GM12878 (cell line): ENCODE results near the gene DLG2. TPM values are rescaled to one million over a fixed set of nuclear protein-coding genes. Genes with fewer than 3 reads are reported as not detected.

Experiments
- ATAC-seq: fragments of 200-7000 bp; cut with Tn5 transposase; 3 replicates; pipeline ENCODE4 v1.9.1; 2020; ENCODE audit warnings: mild to moderate bottlenecking, moderate library complexity
- BruUV-seq: library from RNA; stranded (reverse); fragments of 400-500 nt; replicated peaks from 2 replicates; lab custom pipeline; 2021; lab: Mats Ljungman, UMichigan
- CTCF ChIA-PET: fragments of 300-600 bp; sonication (Branson Sonifier 250); formaldehyde crosslinking; extraction: SDS; loops from one replicate; lab custom pipeline; 2021; ENCODE audit warnings: inconsistent platforms; lab: Yijun Ruan, JAX
- POLR2A ChIA-PET: fragments of 350-600 bp; formaldehyde crosslinking; extraction: SDS; loops from one replicate; lab custom pipeline; 2021; ENCODE audit warnings: inconsistent platforms; lab: Charles Lee
- RAD21 ChIA-PET: fragments of 300-600 bp; sonication (Branson Sonifier 250); formaldehyde crosslinking; loops from one replicate; lab custom pipeline; 2023; ENCODE audit warnings: antibody characterized with exemption; ENCODE audit not compliant: unreplicated experiment; lab: Charles Lee
- SMC1A ChIA-PET: fragments of 300-600 bp; sonication (Branson Sonifier 250); formaldehyde crosslinking; loops from one replicate; lab custom pipeline; 2023; ENCODE audit not compliant: unreplicated experiment, uncharacterized antibody; lab: Charles Lee
- DNase-seq: peaks from one replicate; pipeline ENCODE4 v3.0.0-alpha.2; 2011; ENCODE audit warnings: low read depth, low spot score
- FAIRE-seq: peaks from 3 replicates; lab custom pipeline; 2011; peaks lifted over from hg19 to GRCh38; lab: Jason Lieb, UNC
- H2AFZ ChIP-seq: 2 replicates; pipeline ENCODE4 v1.6.0; 2011; ENCODE audit warnings: low read depth, low read length, control low read depth; ENCODE audit not compliant: control insufficient read depth
- H3K27ac ChIP-seq: 2 replicates; pipeline ENCODE4 v1.5.1; 2011; ENCODE audit warnings: control low read depth; ENCODE audit not compliant: control insufficient read depth, insufficient read depth
- H3K27me3 ChIP-seq, 2 experiments: replicated peaks in 1 of 2; 2 replicates each; pipeline versions ENCODE4 v1.6.0 to v1.6.1; 2011; ENCODE audit warnings: low read length in 1 of 2; ENCODE audit not compliant: control insufficient read depth in 2 of 2, insufficient read depth in 2 of 2
- H3K36me3 ChIP-seq, 2 experiments: 2 replicates each; pipeline ENCODE4 v1.5.1; 2011; ENCODE audit warnings: low read length in 1 of 2; ENCODE audit not compliant: control insufficient read depth in 2 of 2, insufficient read depth in 2 of 2
- H3K4me1 ChIP-seq: 2 replicates; pipeline ENCODE4 v1.6.1; 2011; ENCODE audit warnings: mild to moderate bottlenecking, low read length, moderate library complexity, mixed read lengths; ENCODE audit not compliant: control insufficient read depth, insufficient read depth
- H3K4me2 ChIP-seq: 2 replicates; pipeline ENCODE4 v1.6.0; 2011; ENCODE audit warnings: control low read depth; ENCODE audit not compliant: control insufficient read depth, insufficient read depth
- H3K4me3 ChIP-seq: fragments of 200-600 bp; sonication (generic); 2 replicates; pipeline ENCODE4 v1.5.1; 2016
- H3K79me2 ChIP-seq: 2 replicates; pipeline ENCODE4 v1.6.0; 2011; ENCODE audit warnings: low read length; ENCODE audit not compliant: control insufficient read depth, insufficient read depth
- H3K9ac ChIP-seq: 2 replicates; pipeline ENCODE4 v1.8.0; 2011; ENCODE audit warnings: low read length, control low read depth, mixed read lengths; ENCODE audit not compliant: control insufficient read depth, insufficient read depth
- H3K9me3 ChIP-seq: replicated peaks from 3 replicates; pipeline ENCODE4 v1.5.1; 2011; ENCODE audit warnings: mild to moderate bottlenecking, low read length; ENCODE audit not compliant: control insufficient read depth, insufficient read depth
- H4K20me1 ChIP-seq: 2 replicates; pipeline ENCODE4 v1.6.0; 2011; ENCODE audit not compliant: control insufficient read depth, insufficient read depth
- ATF3 ChIP-seq: IDR thresholded peaks from 2 replicates; pipeline ENCODE4 v1.6.1; 2011; ENCODE audit warnings: low read depth, mild to moderate bottlenecking, low read length, moderate library complexity, borderline replicate concordance; ENCODE audit errors: extremely low read depth
- CTCF ChIP-seq, 3 experiments: IDR thresholded peaks in 2 of 3; conservative IDR thresholded peaks in 1 of 3; 2 replicates each; pipeline ENCODE4 v1.5.1; 2011; ENCODE audit warnings: low read depth in 3 of 3, low read length in 3 of 3, mild to moderate bottlenecking in 3 of 3, control low read depth in 2 of 3, moderate library complexity in 2 of 3, inconsistent platforms in 1 of 3, mixed read lengths in 1 of 3; ENCODE audit not compliant: control insufficient read depth in 2 of 3, insufficient read depth in 1 of 3; ENCODE audit errors: extremely low read depth in 1 of 3
- EGR1 ChIP-seq, 2 experiments: IDR thresholded peaks; 1 replicate in 1 of 2; 2 replicates in 1 of 2; pipeline ENCODE4 v1.6.1; 2011 to 2012; ENCODE audit warnings: low read depth in 2 of 2, low read length in 2 of 2, borderline replicate concordance in 1 of 2, mild to moderate bottlenecking in 1 of 2, moderate library complexity in 1 of 2
- ELK1 ChIP-seq: IDR thresholded peaks from 2 replicates; pipeline ENCODE4 v1.6.1; 2012; ENCODE audit warnings: low read depth, low read length, improper control_type of control experiment
- ESRRA ChIP-seq: IDR thresholded peaks from 2 replicates; pipeline ENCODE4 v1.6.1; 2012; ENCODE audit warnings: mild to moderate bottlenecking, low read length, improper control_type of control experiment
- NFYA ChIP-seq: IDR thresholded peaks from 2 replicates; pipeline ENCODE4 v1.6.1; 2011; ENCODE audit warnings: low read depth, mild to moderate bottlenecking, low read length, improper control_type of control experiment, borderline replicate concordance
- RUNX3 ChIP-seq: IDR thresholded peaks from 2 replicates; pipeline ENCODE4 v1.6.1; 2012; ENCODE audit warnings: low read length, inconsistent platforms
- TAF1 ChIP-seq: IDR thresholded peaks from 2 replicates; pipeline ENCODE4 v1.6.1; 2011; ENCODE audit warnings: mild to moderate bottlenecking, low read depth, low read length, borderline replicate concordance
- ZNF274 ChIP-seq: IDR thresholded peaks from one replicate; pipeline ENCODE4 v1.8.0; 2011; ENCODE audit not compliant: insufficient read length, insufficient read depth
- ZNF592 ChIP-seq: fragments of 450-650 bp; IDR thresholded peaks from 2 replicates; pipeline ENCODE4 v1.6.1; 2017; ENCODE audit warnings: mild to moderate bottlenecking, moderate library complexity
- ZNF687 ChIP-seq: fragments of 450-650 bp; IDR thresholded peaks from 2 replicates; pipeline ENCODE4 v1.6.1; 2017; ENCODE audit warnings: mild to moderate bottlenecking, moderate library complexity
- WGBS: methylation state at CpG from one replicate; pipeline ENCODE4 v1.1.6; 2016; ENCODE audit warnings: low lambda C conversion rate; ENCODE audit not compliant: insufficient replicate concordance, insufficient coverage; ENCODE audit errors: missing lambda C conversion rate; 5-methylcytosine and 5-hydroxymethylcytosine counted together
- in situ Hi-C: fragments of 300-500 bp; cut with MboI; formaldehyde crosslinking; loops from 9 replicates; pipeline ENCODE4 v1.14.3; 2018; ENCODE audit warnings: mixed read lengths
- intact Hi-C: fragments of 100-400 bp; cut with micrococcal nuclease; formaldehyde crosslinking; loops from one replicate; pipeline ENCODE4 v1.14.2; 2022; ENCODE audit not compliant: unreplicated experiment
- polyA plus RNA-seq, 11 experiments: library from polyadenylated mRNA; depleted of rRNA in 4 of 11; unstranded in 6 of 11; stranded (reverse) in 5 of 11; fragments of >200 nt; fragmentation: Nextera tagmentation in 4 of 11; fragmentation: Illumina TruSeq in 1 of 11; extraction: Ambion mirVana in 4 of 11; extraction: Trizol in 1 of 11; gene quantifications; 1 replicate in 1 of 11; 2 replicates in 10 of 11; pipeline versions ENCODE4 v1.2.1 to v1.2.3, GENCODE V29; 2011 to 2016; ENCODE audit warnings: inconsistent platforms in 2 of 11, missing spikeins in 2 of 11, low read depth in 1 of 11
- total RNA-seq, 4 experiments: library from RNA; depleted of rRNA in 3 of 4; stranded (reverse); fragments of >200 nt in 3 of 4; fragmentation: Illumina TruSeq in 1 of 4; extraction: Trizol in 1 of 4; gene quantifications; 2 replicates each; pipeline versions ENCODE4 v1.2.1 to v1.2.3, GENCODE V29; 2013 to 2021

The DLG2 gene
- total and polyA plus RNA-seq, 10 of the 15 experiments (the other 5 are each of a cell fraction or from before 2014, with no cell fraction given), result 0.09 to 0.98 (median 0.35) TPM

GRCh38 chr11:83475760-83476159 lies 2151.4 kb downstream of the DLG2 start:
- no peaks in the 10 kb centered on the region for H4K20me1 ChIP-seq
- TF ChIP-seq EGR1 (IDR thresholded peaks at IDR 0.05; ENCODE audit: borderline replicate concordance in 1 of 2, low read depth in 2 of 2, low read length in 2 of 2) (no peak), ZNF592 (no peak), ZNF687 (no peak), CTCF (IDR thresholded peaks at IDR 0.05 in 2 of 3, conservative IDR thresholded peaks at IDR 0.05 in 1 of 3; ENCODE audit: control insufficient read depth in 2 of 3, extremely low read depth in 1 of 3, insufficient read depth in 1 of 3, low read depth in 3 of 3, low read length in 3 of 3) (no peak), RUNX3 (no peak), TAF1 (no peak), ELK1 (no peak), ZNF274 (no peak), NFYA (no peak), ESRRA (no peak), ATF3 (no peak)
- BruUV-seq, result no TSS peak
- ChIA-PET RAD21 (no interaction called here), SMC1A (no interaction called here), POLR2A (no interaction called here), CTCF (no interaction called here)
- no peaks in the 10 kb centered on the region for H3K79me2 ChIP-seq
- no peak overlapping the region for H3K4me3 ChIP-seq
- H3K4me2 ChIP-seq, result no peak overlapping the region
- 53% methylated on average over 3 of the region's 3 CpGs for WGBS
- no peaks in the 10 kb centered on the region; a peak in 1 of 4 replicates for H3K27me3 ChIP-seq
- no peaks in the 10 kb centered on the region for H3K4me1 ChIP-seq
- no peak overlapping the region for H2AFZ ChIP-seq
- H3K36me3 ChIP-seq, result no peaks in the 10 kb centered on the region
- H3K9me3 ChIP-seq, result no peaks in the 10 kb centered on the region
- intact Hi-C loops, result no loop called here
- in situ Hi-C loops, result no loop called here
- no peak for FAIRE-seq
- no peak overlapping the region for H3K27ac ChIP-seq
- H3K9ac ChIP-seq, result no peak overlapping the region
- no peak for ATAC-seq
- DNase-seq, result no peak
